ENCODE results near the gene PSME4.

PSME4 gene

GRCh38 chr2:53991948-53992347, 21.2 kb upstream of the PSME4 start:
- no peak overlapping the region for H3K4me3 ChIP-seq (ENCODE audit: low read depth, low read length)
- DNase-seq = no peak
- no peak overlapping the region for H3K27ac ChIP-seq
- H3K27me3 ChIP-seq (ENCODE audit: insufficient read depth, low read depth, severe bottlenecking) = no peaks in the 10 kb centered on the region
- no peaks in the 10 kb centered on the region for H3K36me3 ChIP-seq
- no peak for TF ChIP-seq CTCF (IDR thresholded peaks at IDR 0.05; ENCODE audit: low read depth, low read length)
- no peaks in the 10 kb centered on the region for H3K9me3 ChIP-seq (ENCODE audit: severe bottlenecking)

DNA sequence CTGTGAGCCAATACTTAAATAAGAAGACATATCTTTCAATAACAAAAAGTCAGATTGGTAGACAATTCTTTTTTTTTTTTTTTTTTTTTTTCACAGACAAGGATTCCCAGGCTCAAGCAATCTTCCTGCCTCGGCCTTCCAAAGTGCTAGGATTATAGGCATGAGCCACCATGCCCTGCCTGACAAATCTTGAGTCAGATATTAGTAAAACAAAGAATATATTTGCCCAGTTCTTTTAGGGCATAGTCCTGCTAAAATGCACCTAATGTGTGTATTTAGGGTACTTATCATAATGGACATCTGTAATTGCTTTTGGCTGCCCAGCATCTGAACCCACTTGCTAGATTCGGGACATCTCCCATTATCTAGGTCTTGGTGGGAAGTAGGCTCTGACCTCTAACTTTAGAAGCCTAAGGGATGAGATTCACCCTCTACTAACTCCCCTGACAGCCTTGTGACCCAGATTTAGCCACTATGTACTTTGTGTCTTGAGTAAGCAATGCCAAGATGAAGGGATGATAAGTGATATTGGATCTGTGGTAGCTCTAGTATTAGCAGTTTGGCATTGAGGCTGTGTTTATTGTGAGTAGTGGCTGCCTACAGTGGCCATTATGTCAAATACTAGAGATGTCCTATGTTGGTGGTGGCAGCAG, 18.5 kb upstream of the PSME4 start:
- Histone ChIP-seq H3K27ac (no peak overlapping the region), H3K27me3 (ENCODE audit: insufficient read depth, low read depth, severe bottlenecking) (no peaks in the 10 kb centered on the region), H3K36me3 (no peaks in the 10 kb centered on the region), H3K4me3 (ENCODE audit: low read depth, low read length) (no peak overlapping the region), H3K9me3 (ENCODE audit: severe bottlenecking) (no peaks in the 10 kb centered on the region)
- TF ChIP-seq CTCF (IDR thresholded peaks at IDR 0.05; ENCODE audit: low read depth, low read length) = no peak
- no peak for DNase-seq

GRCh38 chr2:53987336-53987921, 16.6 kb upstream of the PSME4 start:
- no peaks in the 10 kb centered on the region for H3K36me3 ChIP-seq
- DNase-seq = no peak
- no peaks in the 10 kb centered on the region for H3K27me3 ChIP-seq (ENCODE audit: insufficient read depth, low read depth, severe bottlenecking)
- no peak overlapping the region for H3K27ac ChIP-seq
- H3K9me3 ChIP-seq (ENCODE audit: severe bottlenecking) = no peaks in the 10 kb centered on the region
- TF ChIP-seq CTCF (IDR thresholded peaks at IDR 0.05; ENCODE audit: low read depth, low read length) = no peak
- no peak overlapping the region for H3K4me3 ChIP-seq (ENCODE audit: low read depth, low read length)

DNA sequence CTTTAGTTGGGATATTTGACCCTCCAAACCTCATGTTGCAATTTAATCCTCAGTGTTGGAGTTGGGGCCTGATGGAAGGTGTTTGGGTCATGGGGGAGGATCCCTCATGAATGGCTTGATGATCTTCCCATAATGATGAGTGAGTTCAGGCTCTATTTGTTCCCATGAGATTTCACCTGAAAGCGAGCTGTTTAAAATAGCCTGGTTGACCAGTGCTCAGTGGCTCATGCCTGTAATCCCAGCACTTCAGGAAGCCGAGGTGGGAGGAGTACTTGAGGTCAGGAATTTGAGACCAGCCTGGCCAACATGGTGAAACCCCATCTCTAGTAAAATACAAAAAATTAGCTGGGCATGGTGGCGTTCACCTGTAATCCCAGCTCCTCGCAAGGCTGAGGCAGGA, 14.9 kb upstream of the PSME4 start:
- DNase-seq = no peak
- Histone ChIP-seq H3K36me3 (peaks cover 3% of the 10 kb centered on the region; the same call in 1 of the 2 replicates), H3K27ac (no peak overlapping the region), H3K4me3 (ENCODE audit: low read depth, low read length) (no peak overlapping the region), H3K27me3 (ENCODE audit: insufficient read depth, low read depth, severe bottlenecking) (no peaks in the 10 kb centered on the region), H3K9me3 (ENCODE audit: severe bottlenecking) (no peaks in the 10 kb centered on the region)
- no peak for TF ChIP-seq CTCF (IDR thresholded peaks at IDR 0.05; ENCODE audit: low read depth, low read length)

GRCh38 chr2:53969968-53970723, 647 bp downstream of the PSME4 start:
- no peak for TF ChIP-seq CTCF (IDR thresholded peaks at IDR 0.05; ENCODE audit: low read depth, low read length)
- H3K9me3 ChIP-seq (ENCODE audit: severe bottlenecking) = no peaks in the 10 kb centered on the region
- H3K27ac ChIP-seq = peak overlapping the region; percentile 96
- H3K4me3 ChIP-seq (ENCODE audit: low read depth, low read length) = peak overlapping the region; percentile 100
- DNase-seq = peak; percentile 50
- H3K27me3 ChIP-seq (ENCODE audit: insufficient read depth, low read depth, severe bottlenecking) = no peaks in the 10 kb centered on the region
- H3K36me3 ChIP-seq = peaks cover 3% of the 10 kb centered on the region

All from WERI-Rb-1 (cell line).